Anterior cingulate cortex (tissue), 58 donors: ENCODE results near the gene COL16A1.
"Not testable (repeated sequence)": the region's sequence is repeated elsewhere in the genome, so short reads cannot be mapped to it uniquely, and the experiment has no call there.

Experiments
- DNase-seq, 58 donors: peaks; one replicate each; lab custom pipeline; 2025; lab: John Stamatoyannopoulos, UW

COL16A1 gene

DNA sequence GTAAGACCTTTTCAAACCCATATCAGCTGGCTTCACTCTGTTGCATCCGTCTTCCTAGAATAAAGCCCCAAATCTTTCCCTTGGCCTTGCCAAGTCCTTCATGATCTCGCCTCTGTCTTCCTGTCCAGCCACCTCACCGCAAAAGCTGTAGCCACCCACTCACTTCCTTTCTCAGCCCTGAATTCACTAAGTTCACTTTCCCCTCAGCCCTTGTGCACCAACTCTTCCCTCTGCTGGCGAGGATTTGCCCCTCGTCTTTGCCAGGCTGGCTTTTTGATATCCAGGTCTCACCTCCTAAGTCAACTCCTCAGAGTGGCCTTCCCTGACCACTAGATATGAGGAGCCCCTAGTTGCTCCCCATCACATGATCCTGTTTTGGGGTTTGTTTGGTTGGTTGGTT is 3.9 kb upstream of the COL16A1 start:
- no peak for DNase-seq

DNA sequence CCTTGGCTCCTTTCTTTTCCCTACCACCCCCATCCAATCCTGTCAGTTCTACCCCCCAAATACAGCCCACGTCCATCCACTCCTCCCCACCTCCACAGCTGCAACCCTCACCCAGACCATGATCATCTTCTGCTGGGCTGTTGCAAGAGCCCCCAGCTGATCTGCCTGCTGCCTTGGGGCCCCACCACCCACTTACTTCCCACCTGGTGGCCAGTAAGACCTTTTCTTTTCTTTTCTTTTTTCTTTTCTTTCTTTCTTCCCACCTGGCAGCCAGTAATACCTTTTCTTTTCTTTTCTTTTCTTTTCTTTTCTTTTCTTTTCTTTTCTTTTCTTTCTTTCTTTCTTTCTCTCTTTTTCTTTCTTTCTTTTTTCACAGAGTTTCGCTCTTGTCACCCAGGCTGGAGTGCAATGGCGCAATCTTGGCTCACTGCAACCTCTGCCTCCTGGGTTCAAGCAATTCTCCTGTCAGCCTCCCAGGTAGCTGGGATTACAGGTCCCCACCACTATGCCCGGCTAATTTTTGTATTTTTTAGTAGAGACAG is 3.3 kb upstream of the COL16A1 start:
- DNase-seq: not testable (repeated sequence)

DNA sequence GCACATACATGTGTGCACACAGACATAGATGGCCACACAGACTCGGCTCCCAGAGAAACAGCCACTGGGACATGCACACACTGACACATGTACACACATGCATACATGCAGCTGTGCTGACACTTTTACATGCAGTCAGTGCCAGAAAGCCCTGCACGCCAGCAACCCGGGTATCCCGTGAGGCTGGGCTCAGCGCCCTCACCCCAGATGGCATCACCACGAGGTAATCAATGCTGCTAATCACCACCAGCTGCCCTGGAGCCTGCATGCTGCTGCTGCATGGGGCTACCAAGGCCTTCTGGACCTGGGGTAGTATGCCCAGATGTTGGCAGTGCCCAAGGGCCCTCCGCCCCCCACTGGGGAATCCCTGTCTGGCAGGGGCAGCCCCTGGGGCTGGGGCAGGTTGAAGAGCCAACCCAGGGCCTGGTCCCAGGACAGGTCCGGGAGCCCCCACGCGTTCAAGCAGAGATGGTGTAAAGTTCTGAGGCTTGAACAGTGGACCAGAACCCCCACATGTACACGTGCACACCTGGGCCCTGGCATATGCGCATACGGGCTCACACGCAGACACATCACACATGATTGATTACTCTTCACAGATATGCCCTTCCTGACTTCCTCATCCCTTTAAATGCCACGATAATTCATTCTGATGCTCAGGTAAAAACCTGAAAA is 2.7 kb upstream of the COL16A1 start:
- DNase-seq: no peak

DNA sequence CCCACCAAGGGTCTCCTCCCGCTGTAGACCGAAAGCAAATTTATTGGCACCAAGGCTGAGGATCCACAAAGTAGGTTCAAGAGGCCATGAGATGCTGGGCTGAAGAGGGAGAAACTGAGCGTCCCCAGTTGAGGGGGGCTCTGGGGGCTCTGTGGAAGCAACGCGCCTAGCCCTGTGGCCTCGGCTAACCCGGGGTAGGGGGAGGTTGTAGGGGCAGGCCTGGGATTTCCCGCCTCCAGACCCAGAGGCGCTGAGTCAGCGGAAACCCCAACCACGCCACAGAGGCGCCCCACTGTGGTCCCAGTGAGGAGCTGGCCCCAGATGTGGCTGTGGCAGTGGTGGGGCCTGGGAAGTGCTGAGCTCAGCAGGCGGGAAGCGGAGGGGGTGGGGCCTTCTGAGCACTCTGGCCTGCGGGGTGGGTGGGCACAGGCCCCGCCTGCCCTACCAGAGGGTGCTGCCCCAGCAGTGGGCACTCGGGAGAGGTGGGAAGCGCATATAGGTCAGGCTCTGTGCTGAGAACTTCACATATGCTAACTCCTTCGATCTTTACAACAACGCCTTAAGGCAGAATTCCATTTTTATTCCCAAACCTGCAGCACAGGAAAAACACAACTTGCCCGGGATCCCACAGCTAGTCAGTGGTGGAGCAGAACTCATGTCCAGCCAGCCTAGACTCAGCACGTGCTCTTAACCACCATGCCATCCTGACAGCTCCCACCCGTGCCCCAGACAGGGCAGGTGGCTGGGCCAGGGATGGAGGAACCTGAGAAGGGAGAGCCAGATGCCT is 1.5 kb upstream of the COL16A1 start:
- peak in 27 of 58 donors; percentile 9 to 69 (median 38) for DNase-seq

DNA sequence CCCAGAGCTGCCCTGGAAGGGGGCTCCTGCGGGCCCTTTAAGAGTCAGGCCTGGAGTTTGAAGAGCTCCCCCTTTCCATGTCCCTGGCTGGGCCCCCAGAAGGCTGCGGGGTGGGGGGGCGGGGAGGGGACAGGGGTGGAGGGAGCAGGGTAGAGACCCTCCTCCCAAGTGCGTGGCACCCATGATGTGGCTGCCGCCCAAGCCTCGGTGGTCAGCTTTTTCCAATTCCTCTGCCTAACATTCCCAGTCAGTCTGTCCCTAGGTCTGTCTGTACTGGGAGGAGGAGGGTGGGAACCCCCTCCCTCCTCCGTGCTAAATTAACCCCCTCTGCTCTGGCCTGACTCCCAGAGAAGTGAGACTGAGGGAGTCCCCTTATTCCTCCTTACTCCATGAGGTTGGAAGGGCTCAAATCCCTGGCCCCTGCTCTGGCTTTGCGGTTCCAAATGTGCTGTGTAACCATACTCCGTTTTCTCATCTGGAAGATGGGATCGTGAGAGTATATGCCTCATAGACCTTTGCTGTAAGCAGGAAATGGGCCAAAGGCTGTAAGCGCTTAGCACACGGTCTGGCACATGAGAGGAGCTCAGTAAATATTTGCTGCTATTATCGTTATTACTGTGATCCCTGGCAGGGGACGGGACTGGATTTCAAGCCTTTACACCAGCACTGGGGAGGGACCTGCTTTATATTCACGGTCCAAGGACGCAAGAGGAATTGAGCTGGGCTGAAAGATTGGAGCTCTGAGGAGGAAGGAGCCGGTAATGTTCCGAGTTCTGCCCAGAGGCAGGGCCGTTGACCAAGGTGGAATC is 658 bp upstream of the COL16A1 start:
- DNase-seq: peak in 1 of 58 donors; percentile 60

DNA sequence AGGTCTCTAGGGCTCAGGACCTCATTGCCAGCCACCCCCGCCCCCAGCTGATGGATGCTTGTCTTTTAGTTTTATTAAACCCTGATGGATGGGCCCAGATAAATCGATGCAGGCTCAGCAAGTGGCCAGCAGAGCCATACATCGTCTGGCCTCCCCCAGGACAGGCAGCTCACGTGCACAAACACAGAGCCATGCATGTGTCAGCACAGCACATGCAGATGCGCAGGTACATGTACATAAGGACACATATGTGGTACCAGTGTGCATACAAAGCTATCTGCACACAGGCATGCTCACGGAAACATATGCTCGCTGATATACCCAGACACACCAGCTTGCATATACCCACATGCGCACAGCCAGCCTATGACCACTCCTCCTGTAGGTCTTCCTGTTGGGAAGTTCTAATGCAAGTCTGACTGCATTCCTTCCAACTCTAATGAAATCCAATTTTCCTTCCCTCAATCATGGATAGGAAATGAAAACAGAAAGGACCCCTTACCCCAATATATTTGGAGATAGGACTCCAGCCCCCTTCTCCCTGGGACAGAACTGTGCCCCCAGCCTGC is 897 bp downstream of the COL16A1 start:
- no peak for DNase-seq

DNA sequence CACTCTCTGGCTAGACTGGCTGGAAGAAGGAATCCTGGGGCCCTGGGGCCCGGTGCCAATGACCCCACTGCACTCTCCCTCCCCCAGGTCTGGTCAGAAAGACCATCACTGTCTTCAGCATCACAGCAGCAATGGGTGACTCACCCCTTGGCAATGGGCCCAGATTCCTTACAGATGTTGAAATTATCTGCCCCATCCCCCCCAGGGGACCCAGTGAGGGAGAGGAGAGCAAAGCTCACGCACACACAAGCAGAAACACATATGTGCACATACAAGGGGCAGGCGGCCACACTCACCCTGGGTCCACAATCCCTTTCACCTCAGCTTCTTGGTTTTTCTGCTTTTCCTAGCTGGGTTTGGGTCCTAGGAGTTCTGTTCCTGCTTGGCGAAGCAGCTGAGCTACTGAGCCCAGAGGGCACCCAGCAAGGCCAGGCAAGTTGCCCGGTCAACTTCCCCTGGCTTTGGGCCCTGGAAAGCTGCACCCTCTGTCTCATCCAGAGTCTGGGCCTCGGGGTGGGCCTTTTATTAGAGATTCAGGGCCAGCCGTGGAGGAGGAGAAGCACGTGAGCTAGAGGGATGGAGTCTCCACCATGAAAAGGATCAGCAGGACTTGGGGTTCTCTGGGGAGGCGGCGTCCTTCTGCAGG is 2.6 kb downstream of the COL16A1 start:
- DNase-seq: peak; percentile 31 to 97 (median 86)

DNA sequence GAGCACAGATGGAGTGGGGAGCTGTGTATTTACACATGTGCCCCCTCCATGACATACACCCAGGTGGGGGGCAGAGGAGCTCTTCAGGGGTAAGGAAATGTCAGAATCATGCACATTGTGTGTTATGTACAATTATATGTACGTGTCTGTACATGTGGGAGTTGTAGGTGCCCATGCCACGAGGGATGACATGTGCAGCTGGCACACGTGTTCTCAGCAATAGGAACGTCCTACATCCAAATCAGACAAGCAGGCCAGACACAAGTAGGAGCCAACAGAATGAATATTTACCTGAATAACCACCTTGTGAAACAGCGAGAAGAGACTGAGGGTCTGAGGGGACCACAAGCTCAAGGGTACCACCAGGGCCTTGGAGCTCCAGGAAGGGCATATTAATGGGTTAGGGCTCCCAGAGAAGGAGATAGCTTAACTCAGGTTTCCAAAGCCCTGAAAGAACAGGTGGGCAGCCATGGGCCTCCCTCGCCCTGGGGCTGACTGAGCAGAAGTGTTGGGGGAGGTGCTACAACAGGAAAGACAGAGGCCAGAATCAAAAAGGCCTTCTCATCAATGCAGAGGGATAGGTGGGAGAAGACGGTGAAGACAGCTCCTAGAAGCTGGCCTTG is 3.2 kb downstream of the COL16A1 start:
- no peak for DNase-seq

DNA sequence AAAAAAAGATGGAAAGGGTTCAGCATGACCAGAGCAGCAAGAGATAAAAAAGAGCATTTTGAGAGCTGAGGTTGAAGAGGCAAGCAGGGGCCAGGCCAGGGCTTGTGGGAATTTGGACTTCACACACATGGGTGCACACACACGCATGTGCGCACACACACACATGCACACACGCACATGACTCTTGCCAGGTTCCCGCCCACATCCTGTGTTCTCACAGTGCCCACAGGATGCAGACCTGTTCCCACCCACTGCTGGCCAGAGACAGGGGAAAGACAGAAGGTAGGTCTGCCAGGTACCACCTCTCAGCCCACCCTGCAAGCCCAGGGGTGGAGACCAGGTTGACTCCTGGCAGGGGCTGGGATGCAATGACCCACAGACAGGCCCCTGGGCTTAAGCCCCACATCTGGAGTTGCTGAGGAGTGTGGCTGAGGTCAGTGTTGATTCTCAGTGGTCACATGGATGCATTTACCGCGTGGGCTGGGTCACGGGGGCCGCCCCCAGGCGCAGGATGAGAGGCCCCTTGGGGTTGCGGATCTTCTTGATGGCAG is 4.4 kb downstream of the COL16A1 start:
- no peak for DNase-seq

DNA sequence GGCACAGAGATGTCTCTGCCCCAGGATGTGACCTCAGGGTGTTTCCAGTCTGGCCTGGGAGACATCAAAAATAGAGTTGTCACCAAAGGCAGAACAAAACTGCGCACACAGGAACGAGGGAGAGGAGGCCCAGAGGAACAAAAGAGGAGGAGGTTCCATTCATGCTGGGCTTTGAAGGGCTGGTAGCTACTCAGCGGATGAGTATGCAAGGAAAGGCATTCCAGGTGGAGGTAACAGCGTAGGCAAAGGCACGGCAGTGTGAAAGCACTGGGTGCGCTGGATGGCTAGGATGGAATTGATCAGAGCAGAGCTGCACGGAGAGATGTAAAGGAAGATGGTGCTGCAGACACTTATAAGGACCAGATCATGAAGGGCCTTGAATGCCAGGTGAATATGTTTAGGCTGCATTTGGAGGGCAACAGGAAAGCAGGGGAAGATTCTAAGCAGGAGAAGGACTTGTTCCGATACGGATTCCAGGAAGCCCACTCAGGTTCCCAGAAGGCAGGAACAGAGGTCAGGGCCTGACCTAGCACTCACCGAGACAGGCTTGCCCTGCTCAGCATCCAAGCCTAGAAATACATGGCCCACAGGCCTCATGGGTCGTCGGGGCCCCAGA is 6.3 kb downstream of the COL16A1 start:
- DNase-seq: no peak

DNA sequence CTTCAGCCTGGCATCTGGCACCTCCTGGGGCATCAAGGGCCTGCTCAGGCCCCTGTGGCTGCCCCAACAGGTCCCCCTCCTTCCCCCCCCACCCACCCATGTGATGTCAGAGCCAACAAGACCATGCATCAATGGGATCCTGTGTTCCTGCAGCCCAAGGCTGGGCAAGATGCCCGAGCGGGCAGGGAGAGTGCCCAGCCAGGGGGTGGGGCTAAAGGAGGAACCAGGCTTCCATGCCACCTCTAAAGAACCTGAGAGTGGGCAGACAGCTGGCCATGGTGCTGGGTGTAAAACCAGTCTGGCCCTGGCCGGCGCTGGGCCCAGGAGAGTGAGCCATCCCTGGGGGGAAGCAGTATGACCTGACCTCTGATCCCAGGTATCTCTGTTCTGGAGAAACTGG is 7.6 kb downstream of the COL16A1 start:
- DNase-seq: peak in 56 of 58 donors; percentile 19 to 96 (median 86)

DNA sequence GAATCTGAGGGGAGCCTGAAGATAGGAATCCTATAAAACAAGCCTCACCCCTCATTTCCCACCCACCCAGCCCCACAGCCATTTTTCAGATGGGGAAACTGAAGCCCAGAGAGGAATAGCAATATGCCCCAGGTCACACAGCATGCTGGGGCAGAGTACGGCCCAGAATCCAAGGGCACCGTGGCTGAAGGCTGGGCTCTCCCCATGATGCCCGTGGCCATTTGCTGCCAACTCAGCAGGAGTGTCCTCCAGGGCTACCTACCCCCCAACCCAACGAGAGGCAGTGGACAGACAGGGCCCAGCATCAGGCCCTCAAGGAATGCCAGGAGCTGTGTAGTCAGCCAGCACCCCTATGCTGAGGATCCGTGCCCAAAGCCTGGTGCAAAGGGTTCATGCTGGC is 8.5 kb downstream of the COL16A1 start:
- DNase-seq: peak in 3 of 58 donors; percentile 14 to 52 (median 22)

DNA sequence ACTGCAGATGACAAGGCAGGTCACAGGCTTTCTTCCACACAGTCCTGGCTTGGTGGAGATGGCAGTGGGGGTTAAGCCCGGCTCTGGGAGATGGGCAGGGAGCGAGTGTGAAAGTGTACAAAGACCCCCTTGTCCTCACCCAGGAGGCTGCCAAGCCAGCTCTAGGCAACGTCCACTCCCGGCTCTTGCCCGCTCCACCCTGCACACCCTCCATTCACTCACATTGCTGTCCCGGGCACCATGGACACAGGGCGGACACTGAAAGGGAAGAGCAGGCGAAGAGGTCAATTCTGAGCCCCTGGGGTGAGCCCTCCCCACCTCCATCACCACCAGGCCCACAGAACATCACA is 8.9 kb downstream of the COL16A1 start:
- peak in 55 of 58 donors; percentile 19 to 93 (median 83) for DNase-seq

DNA sequence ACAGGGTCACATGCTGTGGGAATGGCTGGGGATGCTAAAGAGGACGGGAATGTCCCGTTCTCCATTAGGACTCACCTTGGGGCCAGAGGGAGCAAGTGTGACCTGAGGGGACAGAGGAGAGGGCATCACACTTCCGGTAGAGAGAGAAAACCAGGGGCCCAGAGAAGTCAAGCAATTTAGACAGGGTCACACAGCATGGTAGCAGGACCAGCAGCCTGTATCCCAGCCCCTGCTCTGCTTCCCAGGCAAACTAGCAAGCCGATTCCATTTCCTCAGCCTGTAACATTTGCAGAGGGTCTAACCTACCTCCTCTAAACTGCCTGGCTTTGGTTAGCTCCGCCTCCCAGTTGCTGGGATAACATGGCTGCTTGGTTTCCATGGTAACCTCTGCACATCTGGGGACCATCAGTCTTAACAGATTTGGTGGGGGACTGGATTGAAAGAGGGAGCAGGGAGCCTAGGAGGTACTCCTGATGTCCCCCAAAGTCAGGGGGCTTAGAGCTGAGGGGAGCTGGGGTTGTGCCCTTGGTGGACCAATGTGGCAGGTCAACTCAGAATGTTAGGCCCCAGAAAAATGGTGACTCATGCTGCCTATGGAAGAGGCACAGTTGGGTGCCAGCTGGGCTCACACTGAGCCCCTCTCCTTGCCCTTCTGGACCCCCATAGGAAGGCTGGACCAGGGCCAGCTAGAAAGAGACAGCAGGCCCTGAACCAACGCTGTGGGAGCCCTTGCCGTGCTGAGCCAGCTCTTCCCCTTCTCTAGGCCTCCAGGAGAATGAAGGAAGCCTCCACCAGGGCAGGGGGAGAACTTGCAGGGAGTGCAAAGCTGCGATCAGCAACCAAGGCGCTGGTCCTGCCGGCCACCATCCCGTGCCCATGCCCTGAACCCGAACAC is 9.5 kb downstream of the COL16A1 start:
- no peak for DNase-seq

DNA sequence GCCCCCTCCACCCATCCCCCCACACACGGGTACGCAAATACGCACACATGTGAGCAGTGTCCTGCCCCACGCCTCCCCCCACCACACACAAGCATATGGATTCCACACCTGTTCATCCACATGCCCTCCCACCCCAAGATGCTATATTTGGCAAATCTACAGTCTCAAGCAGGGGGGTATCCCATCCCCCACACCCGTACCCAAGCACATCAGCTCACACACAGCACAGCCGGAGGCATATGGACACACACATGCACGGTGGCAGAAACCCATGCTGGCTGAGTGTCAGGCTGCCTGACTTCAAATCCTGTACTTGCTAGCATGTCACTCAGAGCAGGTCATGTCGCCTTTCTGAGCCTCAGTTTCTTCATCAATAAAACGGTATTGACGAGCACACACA is 10.6 kb downstream of the COL16A1 start:
- no peak for DNase-seq

DNA sequence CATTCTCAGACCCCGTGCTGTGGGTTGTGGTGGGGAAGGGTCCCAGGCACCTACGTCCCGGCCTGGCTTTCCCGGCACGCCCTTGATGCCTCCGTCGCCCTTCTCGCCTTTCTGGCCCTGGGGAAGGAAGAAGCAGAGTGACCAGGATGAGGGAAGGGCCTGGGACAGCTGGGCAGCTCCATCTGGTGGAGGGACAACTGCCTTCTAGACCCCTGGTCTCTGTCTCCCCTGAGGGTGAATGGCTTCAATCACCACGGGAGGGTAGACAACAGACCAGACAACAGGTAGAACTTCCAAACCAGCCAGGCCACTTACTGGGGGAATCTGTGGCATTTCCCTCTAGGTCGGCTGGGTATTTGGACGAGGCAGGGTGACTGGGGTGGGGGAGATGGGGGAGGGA is 11.9 kb downstream of the COL16A1 start:
- no peak for DNase-seq

DNA sequence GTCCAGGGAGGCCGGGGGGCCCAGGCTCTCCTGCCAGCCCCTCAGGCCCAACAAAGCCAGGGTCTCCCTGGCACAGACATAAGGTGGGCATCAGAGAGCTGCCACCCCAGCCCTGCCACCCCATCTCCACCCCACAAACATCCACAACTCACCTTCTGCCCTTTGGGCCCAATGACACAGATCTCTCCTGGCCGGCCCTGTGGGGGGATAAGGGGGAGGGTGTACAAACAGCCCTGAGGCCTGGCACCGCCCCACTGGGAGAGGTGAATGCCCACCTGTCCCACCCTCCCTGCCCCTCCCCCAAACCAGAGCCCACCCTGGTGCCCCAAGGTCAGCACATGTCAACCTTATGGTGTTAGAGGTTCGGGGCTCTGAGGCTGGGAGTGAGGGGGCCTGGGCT is 12.4 kb downstream of the COL16A1 start:
- no peak for DNase-seq

DNA sequence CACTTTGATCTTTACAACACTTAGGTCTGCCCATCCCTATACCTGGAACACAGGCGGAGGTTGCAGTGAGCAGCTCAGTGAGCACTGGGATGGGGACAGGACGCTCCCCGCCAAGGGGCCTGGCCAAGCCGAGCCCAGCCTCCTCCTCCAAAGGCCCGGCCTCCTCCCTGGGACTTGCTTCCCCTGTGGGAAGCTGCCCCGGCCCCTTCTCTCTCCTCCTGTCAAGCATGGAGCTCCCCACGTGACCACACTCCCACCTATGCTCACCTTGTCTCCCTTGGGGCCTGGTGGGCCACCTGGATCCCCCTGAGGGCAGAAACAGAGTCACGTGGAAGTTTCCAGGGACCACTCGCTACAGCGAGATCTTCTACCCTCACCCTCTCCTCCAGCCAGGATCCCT is 12.9 kb downstream of the COL16A1 start:
- DNase-seq: no peak
